GM21619 (cell line): ENCODE data around the gene LGALS1.
"Not testable (repeated sequence)": the region's sequence is repeated elsewhere in the genome, so short reads cannot be mapped to it uniquely, and the experiment has no call there.

Experiments used
- ATAC-seq: cut with Tn5 transposase; IDR thresholded peaks from one replicate; pipeline ENCODE4 v1.9.1; 2021; ENCODE audit not compliant: unreplicated experiment

Gene LGALS1

DNA sequence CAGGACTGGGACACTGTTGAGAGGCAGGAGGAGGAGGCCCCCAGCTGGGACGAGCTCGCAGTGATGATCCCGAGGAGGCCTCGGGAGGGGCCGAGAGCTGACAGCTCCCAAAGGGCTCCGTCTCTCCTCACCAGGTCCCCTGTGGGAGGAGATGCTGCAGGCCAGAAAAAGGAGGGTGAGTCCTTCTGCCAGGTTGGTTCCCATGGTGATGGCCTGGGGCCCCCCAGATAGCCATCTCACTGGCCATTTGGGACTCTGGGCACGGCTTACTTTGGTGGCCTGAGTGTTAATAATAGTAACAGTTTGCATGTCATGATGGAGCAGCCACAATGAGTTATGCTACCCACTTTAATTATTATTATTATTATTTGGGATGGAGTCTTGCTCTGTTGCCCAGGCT lies 40.3 kb downstream of the LGALS1 start:
- ATAC-seq, result no peak

DNA sequence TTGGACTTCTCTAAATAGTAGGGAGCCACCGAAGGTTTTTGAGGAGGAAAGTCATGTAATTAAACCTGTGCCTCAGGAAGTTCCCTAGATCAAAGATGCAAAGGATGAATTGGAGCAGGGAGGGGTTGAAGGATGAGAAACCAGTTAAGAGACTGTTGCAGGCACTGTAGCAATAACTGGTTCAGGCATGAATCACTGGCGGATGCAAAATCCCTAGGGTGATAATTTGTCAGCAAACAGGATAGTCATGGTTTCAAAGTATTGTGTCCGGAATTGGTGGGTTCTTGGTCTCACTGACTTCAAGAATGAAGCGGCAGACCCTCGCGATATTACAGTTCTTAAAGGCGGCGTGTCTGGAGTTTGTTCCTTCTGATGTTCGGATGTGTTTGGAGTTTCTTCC lies 41.3 kb downstream of the LGALS1 start:
- ATAC-seq, result no peak

- not testable (repeated sequence) for ATAC-seq
Observed at GRCh38 chr22:37717235-37717634, 41.8 kb downstream of the LGALS1 start.

- ATAC-seq, result not testable (repeated sequence)
Observed at GRCh38 chr22:37717746-37718305, 42.4 kb downstream of the LGALS1 start.

- no peak for ATAC-seq
Observed at GRCh38 chr22:37725551-37726240, 50.3 kb downstream of the LGALS1 start.

- no peak for ATAC-seq
Observed at GRCh38 chr22:37726241-37726887, 50.9 kb downstream of the LGALS1 start.

DNA sequence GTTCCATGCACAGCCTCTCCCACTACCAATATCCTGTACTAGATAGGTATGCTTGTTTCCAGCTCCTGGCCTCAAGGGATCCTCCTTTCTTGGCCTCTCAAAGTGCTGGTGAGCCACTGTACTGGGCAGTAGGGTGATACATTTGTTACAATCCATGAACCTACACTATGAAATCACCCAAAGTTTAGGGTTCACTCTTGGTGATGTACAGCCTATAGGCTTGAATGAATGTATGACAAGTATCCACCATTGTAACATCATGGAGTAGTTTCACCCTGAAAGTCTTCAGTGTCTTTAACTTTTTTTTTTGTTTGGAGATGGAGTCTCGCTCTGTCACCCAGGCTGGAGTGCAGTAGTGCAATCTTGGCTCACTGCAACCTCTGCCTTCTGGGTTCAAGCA lies 53.2 kb downstream of the LGALS1 start:
- no peak for ATAC-seq
